Upper lobe of left lung (tissue), 6 donors: Measurements from ENCODE around the gene MAML2. TPM values are rescaled to one million over a fixed set of nuclear protein-coding genes. Genes with fewer than 3 reads are reported as not detected.

Experiments
- ATAC-seq, 2 donors: fragments of 200-7000 bp; cut with Tn5 transposase; one replicate each; pipeline ENCODE4 v1.9.1; 2022; ENCODE audit warnings: mild to moderate bottlenecking in 2 of 2, moderate library complexity in 2 of 2; ENCODE audit not compliant: low FRiP score in 2 of 2
- DNase-seq, 2 donors: peaks; one replicate each; pipeline ENCODE4 v3.0.0-alpha.2; 2019 to 2020
- H3K27ac ChIP-seq, 4 donors: fragments of 200-600 bp; sonication (generic); one replicate each; pipeline ENCODE4 v1.5.1; 2016 to 2019
- H3K27me3 ChIP-seq, 4 donors: fragments of 200-600 bp; sonication (generic); one replicate each; pipeline ENCODE4 v1.5.1; 2017 to 2019
- H3K36me3 ChIP-seq, 4 donors: fragments of 200-600 bp; sonication (generic); one replicate each; pipeline ENCODE4 v1.5.1; 2016 to 2019
- H3K4me1 ChIP-seq, 4 donors: fragments of 200-600 bp; sonication (generic); one replicate each; pipeline ENCODE4 v1.5.1; 2018 to 2019
- H3K4me3 ChIP-seq, 4 donors: fragments of 200-600 bp; sonication (generic); one replicate each; pipeline ENCODE4 v1.5.1; 2017 to 2019; ENCODE audit warnings: mild to moderate bottlenecking in 2 of 4, moderate library complexity in 1 of 4
- H3K9me3 ChIP-seq, 4 donors: fragments of 200-600 bp; sonication (generic); one replicate each; pipeline ENCODE4 v1.5.1; 2018 to 2019
- CTCF ChIP-seq, 6 experiments: fragments of 450-650 bp in 4 of 6; fragments of 200-600 bp in 2 of 6; sonication (generic) in 2 of 6; IDR thresholded peaks; one replicate each; pipeline ENCODE4 v1.5.1; 2016 to 2019; ENCODE audit warnings: antibody characterized with exemption in 6 of 6
- EP300 ChIP-seq, 4 donors: sonication (generic); formaldehyde crosslinking; IDR thresholded peaks; one replicate each; pipeline ENCODE4 v1.5.1; 2017; ENCODE audit warnings: antibody characterized with exemption in 4 of 4, control low read depth in 2 of 4
- POLR2A ChIP-seq, 4 donors: fragments of 450-650 bp; IDR thresholded peaks; one replicate each; pipeline ENCODE4 v1.5.1; 2016 to 2017; ENCODE audit warnings: antibody characterized with exemption in 4 of 4, mild to moderate bottlenecking in 2 of 4
- POLR2AphosphoS5 ChIP-seq, 2 donors: sonication (generic); formaldehyde crosslinking; IDR thresholded peaks; one replicate each; pipeline ENCODE4 v1.5.1; 2017; ENCODE audit warnings: antibody characterized with exemption in 2 of 2
- WGBS, 2 donors: methylation state at CpG; one replicate each; pipeline ENCODE4 v1.1.5; 2017 to 2018; 5-methylcytosine and 5-hydroxymethylcytosine counted together
- total RNA-seq, 6 donors: library from RNA; depleted of rRNA in 4 of 6; stranded (reverse); fragments of >200 nt in 4 of 6; gene quantifications; one replicate each; pipeline versions ENCODE4 v1.1.0 to v1.2.1, GENCODE V29; 2016 to 2021
- donor health status: DM: no; HTN: no; CAD: no; lungs with moderate emphysema.
- donor health status: DM: no; HTN: yes; CAD: no; lungs with severe emphysema.

The MAML2 gene
- total RNA-seq, 6 donors from 2014 or later = 19.5 to 36.6 (median 26.3) TPM

GRCh38 chr11:96092511-96092910 is 250.5 kb downstream of the MAML2 start:
- no peaks in the 10 kb centered on the region for H3K9me3 ChIP-seq
- H3K36me3 ChIP-seq = peaks cover 0 to 14% (median 7%) of the 10 kb centered on the region in 4 donors
- peaks cover 0 to 24% (median 13%) of the 10 kb centered on the region in 4 donors for H3K4me1 ChIP-seq
- TF ChIP-seq POLR2A (IDR thresholded peaks at IDR 0.05) (no peak), POLR2AphosphoS5 (IDR thresholded peaks at IDR 0.05) (no peak), EP300 (IDR thresholded peaks at IDR 0.05) (no peak), CTCF (IDR thresholded peaks at IDR 0.05) (no peak)
- ATAC-seq (no peak), DNase-seq (peak in 1 of 2 donors; percentile 53)
- H3K27me3 ChIP-seq = no peaks in the 10 kb centered on the region
- no peak overlapping the region for H3K27ac ChIP-seq
- no peak overlapping the region for H3K4me3 ChIP-seq
- WGBS, 2 donors = 92 to 100% methylated on average over 2 to 8 of the region's 8 CpGs

GRCh38 chr11:96091476-96091875 is 251.5 kb downstream of the MAML2 start:
- H3K9me3 ChIP-seq = no peaks in the 10 kb centered on the region
- H3K36me3 ChIP-seq = peaks cover 0 to 14% (median 7%) of the 10 kb centered on the region in 4 donors
- H3K4me1 ChIP-seq = peaks cover 0 to 16% (median 7%) of the 10 kb centered on the region in 4 donors
- H3K4me3 ChIP-seq = no peak overlapping the region
- ATAC-seq = no peak
- WGBS, 2 donors = 70 to 73% methylated on average over 1 of the region's 1 CpG
- TF ChIP-seq POLR2A (IDR thresholded peaks at IDR 0.05) (no peak), POLR2AphosphoS5 (IDR thresholded peaks at IDR 0.05) (no peak), CTCF (IDR thresholded peaks at IDR 0.05) (no peak), EP300 (IDR thresholded peaks at IDR 0.05) (no peak)
- no peaks in the 10 kb centered on the region for H3K27me3 ChIP-seq
- DNase-seq = no peak
- H3K27ac ChIP-seq = no peak overlapping the region

- ATAC-seq (peak in 1 of 2 donors; percentile 28), DNase-seq (no peak)
- no peaks in the 10 kb centered on the region for H3K9me3 ChIP-seq
- peaks cover 0 to 9% (median 4%) of the 10 kb centered on the region in 4 donors for H3K4me1 ChIP-seq
- no peak overlapping the region for H3K27ac ChIP-seq
- TF ChIP-seq POLR2AphosphoS5 (IDR thresholded peaks at IDR 0.05) (no peak), EP300 (IDR thresholded peaks at IDR 0.05) (no peak), CTCF (IDR thresholded peaks at IDR 0.05) (no peak), POLR2A (IDR thresholded peaks at IDR 0.05) (no peak)
- H3K36me3 ChIP-seq = peaks cover 0 to 14% (median 7%) of the 10 kb centered on the region in 4 donors
- H3K4me3 ChIP-seq = no peak overlapping the region
- 62 to 76% methylated on average over 5 of the region's 5 CpGs for WGBS, 2 donors
- H3K27me3 ChIP-seq = no peaks in the 10 kb centered on the region
These were observed 252.3 kb downstream of the MAML2 start for GRCh38 chr11:96090711-96091110.

GRCh38 chr11:96088914-96089313 is 254.1 kb downstream of the MAML2 start:
- no peaks in the 10 kb centered on the region for H3K9me3 ChIP-seq
- H3K4me1 ChIP-seq = peaks cover 5 to 8% (median 6%) of the 10 kb centered on the region in 4 donors
- no peak overlapping the region for H3K4me3 ChIP-seq
- WGBS, 2 donors = 65 to 76% methylated on average over 3 of the region's 3 CpGs
- H3K36me3 ChIP-seq = peaks cover 0 to 14% (median 7%) of the 10 kb centered on the region in 4 donors
- no peak overlapping the region for H3K27ac ChIP-seq
- ATAC-seq (no peak), DNase-seq (no peak)
- H3K27me3 ChIP-seq = no peaks in the 10 kb centered on the region
- TF ChIP-seq POLR2AphosphoS5 (IDR thresholded peaks at IDR 0.05) (no peak), POLR2A (IDR thresholded peaks at IDR 0.05) (no peak), CTCF (IDR thresholded peaks at IDR 0.05) (no peak), EP300 (IDR thresholded peaks at IDR 0.05) (no peak)

GRCh38 chr11:96086111-96086510 is 256.9 kb downstream of the MAML2 start:
- H3K27me3 ChIP-seq = no peaks in the 10 kb centered on the region
- ATAC-seq = no peak
- no peak overlapping the region for H3K27ac ChIP-seq
- no peak for DNase-seq
- no peak overlapping the region for H3K4me3 ChIP-seq
- no peaks in the 10 kb centered on the region for H3K9me3 ChIP-seq
- WGBS, 2 donors = 94 to 96% methylated on average over 1 of the region's 1 CpG
- peaks cover 4 to 8% (median 5%) of the 10 kb centered on the region in 4 donors for H3K4me1 ChIP-seq
- TF ChIP-seq EP300 (IDR thresholded peaks at IDR 0.05) (no peak), POLR2AphosphoS5 (IDR thresholded peaks at IDR 0.05) (no peak), POLR2A (IDR thresholded peaks at IDR 0.05) (no peak), CTCF (IDR thresholded peaks at IDR 0.05) (no peak)
- no peaks in the 10 kb centered on the region for H3K36me3 ChIP-seq
